Measurements from ENCODE around the gene MED4.

Gene MED4

GRCh38 chr13:48037346-48038173 lies 57.3 kb downstream of the MED4 start, which contains the start of gene NUDT15:
NUDT15 (plus strand) TSS chr13:48037726; CDS start chr13:48037747, 21 bp downstream.
- DNase-seq: peak; percentile 79 to 97 (median 91)

- no peak for DNase-seq
Observed at GRCh38 chr13:48029859-48030258, 65.0 kb downstream of the MED4 start.

GRCh38 chr13:48028066-48028465 lies 66.8 kb downstream of the MED4 start:
- no peak for DNase-seq

Data from amygdala (tissue), 56 donors.